ENCODE measurements around the gene PAPPA. TPM values are rescaled to one million over a fixed set of nuclear protein-coding genes. Genes with fewer than 3 reads are reported as not detected.

The PAPPA gene
- total RNA-seq, 1 donor from 2014 or later: 5.6 TPM

- no peak for DNase-seq (ENCODE audit: low spot score)
Observed at GRCh38 chr9:116316246-116316645, 162.7 kb downstream of the PAPPA start.

- DNase-seq (ENCODE audit: low spot score): no peak
Observed at GRCh38 chr9:116317503-116317902, 163.9 kb downstream of the PAPPA start.

GRCh38 chr9:116318468-116319374, 165.1 kb downstream of the PAPPA start:
- peak; percentile 45 for DNase-seq (ENCODE audit: low spot score)

- no peak for DNase-seq (ENCODE audit: low spot score)
Observed at GRCh38 chr9:116319480-116319879, 165.9 kb downstream of the PAPPA start.

GRCh38 chr9:116320290-116320689, 166.7 kb downstream of the PAPPA start:
- no peak for DNase-seq (ENCODE audit: low spot score)

GRCh38 chr9:116322521-116322920, 168.9 kb downstream of the PAPPA start:
- DNase-seq (ENCODE audit: low spot score): no peak

- no peak for DNase-seq (ENCODE audit: low spot score)
Observed at GRCh38 chr9:116323012-116323411, 169.4 kb downstream of the PAPPA start.

- DNase-seq (ENCODE audit: low spot score): no peak
Observed at GRCh38 chr9:116323571-116323970, 170.0 kb downstream of the PAPPA start.

- no peak for DNase-seq (ENCODE audit: low spot score)
Observed at GRCh38 chr9:116325924-116326323, 172.3 kb downstream of the PAPPA start.

- no peak for DNase-seq (ENCODE audit: low spot score)
Observed at GRCh38 chr9:116327701-116328405, 174.3 kb downstream of the PAPPA start.

- DNase-seq (ENCODE audit: low spot score): no peak
Observed at GRCh38 chr9:116329470-116329869, 175.9 kb downstream of the PAPPA start.

GRCh38 chr9:116331241-116331640, 177.7 kb downstream of the PAPPA start:
- DNase-seq (ENCODE audit: low spot score): no peak

- no peak for DNase-seq (ENCODE audit: low spot score)
Observed at GRCh38 chr9:116332090-116332489, 178.5 kb downstream of the PAPPA start.

GRCh38 chr9:116333254-116333653, 179.7 kb downstream of the PAPPA start:
- no peak for DNase-seq (ENCODE audit: low spot score)

GRCh38 chr9:116334546-116335150, 181.1 kb downstream of the PAPPA start:
- DNase-seq (ENCODE audit: low spot score): no peak

GRCh38 chr9:116335392-116335791, 181.8 kb downstream of the PAPPA start:
- DNase-seq (ENCODE audit: low spot score): no peak

GRCh38 chr9:116336133-116336862, 182.7 kb downstream of the PAPPA start:
- no peak for DNase-seq (ENCODE audit: low spot score)

GRCh38 chr9:116337015-116337414, 183.4 kb downstream of the PAPPA start:
- no peak for DNase-seq (ENCODE audit: low spot score)

- no peak for DNase-seq (ENCODE audit: low spot score)
Observed at GRCh38 chr9:116340270-116340669, 186.7 kb downstream of the PAPPA start.

- no peak for DNase-seq (ENCODE audit: low spot score)
Observed at GRCh38 chr9:116342061-116342460, 188.5 kb downstream of the PAPPA start.

- no peak for DNase-seq (ENCODE audit: low spot score)
Observed at GRCh38 chr9:116342941-116343340, 189.3 kb downstream of the PAPPA start.

- no peak for DNase-seq (ENCODE audit: low spot score)
Observed at GRCh38 chr9:116344416-116344815, 190.8 kb downstream of the PAPPA start.

All from mucosa of gallbladder (tissue), 1 donor.